CD4-positive, alpha-beta T cell (primary cell): ENCODE measurements around the gene ADAMTS20. TPM values are rescaled to one million over a fixed set of nuclear protein-coding genes. Genes with fewer than 3 reads are reported as not detected.

Source experiments
- ATAC-seq: fragments of 200-7000 bp; cut with Tn5 transposase; one replicate; pipeline ENCODE4 v1.10.0; 2022; ENCODE audit warnings: mild to moderate bottlenecking; ENCODE audit not compliant: poor library complexity
- CTCF ChIA-PET: fragments of 350-600 bp; sonication (Branson Sonifier 250); formaldehyde crosslinking; loops from one replicate; lab custom pipeline; 2021; ENCODE audit warnings: antibody characterized with exemption, inconsistent platforms; lab: Charles Lee
- POLR2A ChIA-PET: fragments of 350-600 bp; sonication (Branson Sonifier 250); formaldehyde crosslinking; loops from one replicate; lab custom pipeline; 2021; ENCODE audit warnings: antibody characterized with exemption, inconsistent platforms; lab: Charles Lee
- DNase-seq, 14 experiments: peaks; one replicate each; pipeline ENCODE4 v3.0.0-alpha.2; 2013 to 2020; ENCODE audit warnings: mixed read lengths in 2 of 14
- H3K27ac ChIP-seq, 2 donors: one replicate each; pipeline versions ENCODE4 v1.5.1 to v1.7.0; 2013; ENCODE audit warnings: low read length in 2 of 2, low read depth in 1 of 2, mild to moderate bottlenecking in 1 of 2
- H3K27me3 ChIP-seq, 2 experiments: 1 replicate in 1 of 2; 2 replicates in 1 of 2; pipeline versions ENCODE4 v1.6.1 to v1.7.0; 2013; ENCODE audit warnings: low read length in 2 of 2, control low read depth in 1 of 2, mild to moderate bottlenecking in 1 of 2, moderate library complexity in 1 of 2; ENCODE audit not compliant: insufficient read depth in 2 of 2, control insufficient read depth in 1 of 2
- H3K36me3 ChIP-seq: one replicate; pipeline ENCODE4 v1.6.1; 2013; ENCODE audit warnings: low read length, control low read depth; ENCODE audit not compliant: insufficient read depth
- H3K4me1 ChIP-seq: one replicate; pipeline ENCODE4 v1.6.1; 2013; ENCODE audit warnings: low read length, control low read depth; ENCODE audit not compliant: insufficient read depth
- H3K4me3 ChIP-seq: one replicate; pipeline ENCODE4 v1.5.1; 2013; ENCODE audit warnings: mild to moderate bottlenecking, low read length, moderate library complexity
- H3K9me3 ChIP-seq, 2 experiments: 1 replicate in 1 of 2; 2 replicates in 1 of 2; pipeline versions ENCODE4 v1.6.1 to v1.7.0; 2013; ENCODE audit warnings: low read length in 2 of 2, mild to moderate bottlenecking in 2 of 2, control low read depth in 1 of 2, moderate library complexity in 1 of 2; ENCODE audit not compliant: control insufficient read depth in 1 of 2, insufficient read depth in 1 of 2
- H3K27ac Mint-ChIP-seq: one replicate; pipeline ENCODE4 v1.8.0; 2020; ENCODE audit warnings: mixed read lengths
- H3K27me3 Mint-ChIP-seq: one replicate; pipeline ENCODE4 v1.8.0; 2021; ENCODE audit warnings: mixed read lengths
- H3K36me3 Mint-ChIP-seq: one replicate; pipeline ENCODE4 v1.8.0; 2021; ENCODE audit warnings: low read depth, mixed read lengths
- H3K4me1 Mint-ChIP-seq: one replicate; pipeline ENCODE4 v1.8.0; 2021; ENCODE audit warnings: low read depth, mixed read lengths
- H3K4me3 Mint-ChIP-seq: one replicate; pipeline ENCODE4 v1.8.0; 2020; ENCODE audit warnings: mild to moderate bottlenecking, mixed read lengths
- H3K9me3 Mint-ChIP-seq: one replicate; pipeline ENCODE4 v1.8.0; 2020; ENCODE audit warnings: mixed read lengths
- intact Hi-C, 2 experiments: fragments of 100-400 bp; cut with DNase I in 1 of 2; cut with micrococcal nuclease in 1 of 2; formaldehyde crosslinking; loops; one replicate each; pipeline versions ENCODE4 v1.15.1 to v1.9.0; 2023 to 2025; cut with DNase I, micrococcal nuclease
- polyA plus RNA-seq, 2 donors: library from polyadenylated mRNA; unstranded; fragments of 120-200 nt; gene quantifications; one replicate each; pipeline ENCODE4 v1.2.1, GENCODE V29; 2013
- total RNA-seq, 174 experiments: library from RNA in 2 of 174; stranded (reverse) in 2 of 174; gene quantifications; one replicate each; pipeline ENCODE4 v1.2.3 and lab custom pipeline; 2021 to 2026
- TF ChIP-seq, protein P1 (sequence below): fragments of 200-600 bp; IDR thresholded peaks from one replicate; pipeline ENCODE4 v1.8.0; 2022; ENCODE audit warnings: antibody characterized with exemption, mild to moderate bottlenecking

ADAMTS20 gene, protein sequence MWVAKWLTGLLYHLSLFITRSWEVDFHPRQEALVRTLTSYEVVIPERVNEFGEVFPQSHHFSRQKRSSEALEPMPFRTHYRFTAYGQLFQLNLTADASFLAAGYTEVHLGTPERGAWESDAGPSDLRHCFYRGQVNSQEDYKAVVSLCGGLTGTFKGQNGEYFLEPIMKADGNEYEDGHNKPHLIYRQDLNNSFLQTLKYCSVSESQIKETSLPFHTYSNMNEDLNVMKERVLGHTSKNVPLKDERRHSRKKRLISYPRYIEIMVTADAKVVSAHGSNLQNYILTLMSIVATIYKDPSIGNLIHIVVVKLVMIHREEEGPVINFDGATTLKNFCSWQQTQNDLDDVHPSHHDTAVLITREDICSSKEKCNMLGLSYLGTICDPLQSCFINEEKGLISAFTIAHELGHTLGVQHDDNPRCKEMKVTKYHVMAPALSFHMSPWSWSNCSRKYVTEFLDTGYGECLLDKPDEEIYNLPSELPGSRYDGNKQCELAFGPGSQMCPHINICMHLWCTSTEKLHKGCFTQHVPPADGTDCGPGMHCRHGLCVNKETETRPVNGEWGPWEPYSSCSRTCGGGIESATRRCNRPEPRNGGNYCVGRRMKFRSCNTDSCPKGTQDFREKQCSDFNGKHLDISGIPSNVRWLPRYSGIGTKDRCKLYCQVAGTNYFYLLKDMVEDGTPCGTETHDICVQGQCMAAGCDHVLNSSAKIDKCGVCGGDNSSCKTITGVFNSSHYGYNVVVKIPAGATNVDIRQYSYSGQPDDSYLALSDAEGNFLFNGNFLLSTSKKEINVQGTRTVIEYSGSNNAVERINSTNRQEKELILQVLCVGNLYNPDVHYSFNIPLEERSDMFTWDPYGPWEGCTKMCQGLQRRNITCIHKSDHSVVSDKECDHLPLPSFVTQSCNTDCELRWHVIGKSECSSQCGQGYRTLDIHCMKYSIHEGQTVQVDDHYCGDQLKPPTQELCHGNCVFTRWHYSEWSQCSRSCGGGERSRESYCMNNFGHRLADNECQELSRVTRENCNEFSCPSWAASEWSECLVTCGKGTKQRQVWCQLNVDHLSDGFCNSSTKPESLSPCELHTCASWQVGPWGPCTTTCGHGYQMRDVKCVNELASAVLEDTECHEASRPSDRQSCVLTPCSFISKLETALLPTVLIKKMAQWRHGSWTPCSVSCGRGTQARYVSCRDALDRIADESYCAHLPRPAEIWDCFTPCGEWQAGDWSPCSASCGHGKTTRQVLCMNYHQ (N-terminal part only)
- not detected for total RNA-seq
- polyA plus RNA-seq (2013, experiment 1 of 2): not detected
- polyA plus RNA-seq (2013, experiment 2 of 2): not detected
- 0 to 0.17 (median 0) reads per million in 172 experiments for total RNA-seq (lab: John Stamatoyannopoulos, UW)

DNA sequence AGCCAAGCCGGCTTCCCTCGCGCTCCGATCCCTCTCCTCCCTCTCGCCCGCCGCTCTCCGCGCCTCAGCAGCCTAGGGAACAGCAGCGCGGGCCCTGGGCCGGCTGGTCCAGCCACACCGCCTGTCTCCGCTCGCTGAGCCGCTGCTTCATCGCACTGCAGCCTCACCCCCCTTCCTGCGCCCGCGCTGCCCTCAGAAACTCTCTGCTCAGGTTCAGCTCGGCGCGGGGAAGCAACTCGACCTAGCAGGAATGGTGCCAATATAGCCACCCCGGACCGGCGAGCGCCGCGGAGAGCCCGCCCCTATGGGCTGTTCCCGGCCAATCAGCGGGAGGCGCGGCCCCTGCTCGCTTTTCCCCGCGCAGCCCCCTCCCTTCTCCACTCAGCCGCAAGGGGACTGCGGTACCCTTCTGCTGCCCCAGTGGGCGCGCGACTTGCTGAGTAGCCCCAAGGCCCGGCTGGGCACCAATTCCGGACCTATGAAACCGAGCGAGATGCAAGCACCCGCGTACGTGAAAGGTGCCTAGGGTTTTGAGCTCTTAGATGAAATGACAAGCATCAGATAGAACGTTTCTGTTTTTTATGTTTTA lies at the start of gene ADAMTS20:
ADAMTS20 (minus strand) TSS at position 233 of the 589 bp plus-strand sequence. CDS start 282 bp downstream, outside the sequence.
- Histone ChIP-seq H3K27me3 (peaks cover 23 to 27% of the 10 kb centered on the region in 2 experiments), H3K27ac (no peak within 1 kb of the TSS), H3K36me3 (no peaks in the 10 kb centered on the region), H3K9me3 (peaks cover 10 to 23% of the 10 kb centered on the region in 2 experiments), H3K4me3 (no peak within 1 kb of the TSS), H3K4me1 (no peaks in the 10 kb centered on the region)
- H3K27ac Mint-ChIP-seq: no peak within 1 kb of the TSS
- H3K9me3 Mint-ChIP-seq: peaks cover 15% of the 10 kb centered on the region
- ChIA-PET CTCF (no interaction called here), POLR2A (no interaction called here)
- no peak within 1 kb of the TSS for H3K4me3 Mint-ChIP-seq
- H3K27me3 Mint-ChIP-seq: peaks cover 53% of the 10 kb centered on the region
- peaks cover 4% of the 10 kb centered on the region for H3K36me3 Mint-ChIP-seq
- no peaks in the 10 kb centered on the region for H3K4me1 Mint-ChIP-seq
- TF ChIP-seq, protein P1, sequence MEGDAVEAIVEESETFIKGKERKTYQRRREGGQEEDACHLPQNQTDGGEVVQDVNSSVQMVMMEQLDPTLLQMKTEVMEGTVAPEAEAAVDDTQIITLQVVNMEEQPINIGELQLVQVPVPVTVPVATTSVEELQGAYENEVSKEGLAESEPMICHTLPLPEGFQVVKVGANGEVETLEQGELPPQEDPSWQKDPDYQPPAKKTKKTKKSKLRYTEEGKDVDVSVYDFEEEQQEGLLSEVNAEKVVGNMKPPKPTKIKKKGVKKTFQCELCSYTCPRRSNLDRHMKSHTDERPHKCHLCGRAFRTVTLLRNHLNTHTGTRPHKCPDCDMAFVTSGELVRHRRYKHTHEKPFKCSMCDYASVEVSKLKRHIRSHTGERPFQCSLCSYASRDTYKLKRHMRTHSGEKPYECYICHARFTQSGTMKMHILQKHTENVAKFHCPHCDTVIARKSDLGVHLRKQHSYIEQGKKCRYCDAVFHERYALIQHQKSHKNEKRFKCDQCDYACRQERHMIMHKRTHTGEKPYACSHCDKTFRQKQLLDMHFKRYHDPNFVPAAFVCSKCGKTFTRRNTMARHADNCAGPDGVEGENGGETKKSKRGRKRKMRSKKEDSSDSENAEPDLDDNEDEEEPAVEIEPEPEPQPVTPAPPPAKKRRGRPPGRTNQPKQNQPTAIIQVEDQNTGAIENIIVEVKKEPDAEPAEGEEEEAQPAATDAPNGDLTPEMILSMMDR: no peak
- ATAC-seq (no peak), DNase-seq (no peak)
- intact Hi-C loops: no loop called here

DNA sequence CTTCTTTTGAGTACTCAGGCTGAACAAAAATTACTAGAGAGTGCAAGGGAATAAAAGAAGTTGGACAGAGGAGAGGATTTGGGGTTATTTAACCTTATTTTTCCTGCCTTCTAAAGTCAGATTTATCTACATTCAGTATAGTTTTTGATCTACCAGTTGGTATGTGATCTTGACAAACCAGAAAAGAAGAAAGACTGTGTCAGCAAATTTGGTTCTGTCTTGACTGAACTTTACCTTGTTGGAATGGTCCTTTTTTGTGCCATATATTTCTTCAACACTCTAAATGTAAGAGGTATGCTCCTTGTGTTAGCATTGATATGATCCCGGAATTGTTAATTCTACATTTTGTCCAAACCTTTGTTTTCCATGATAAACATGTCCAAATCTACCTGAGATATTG lies 47.7 kb upstream of the ADAMTS20 start:
- Mint-ChIP-seq H3K27me3 (no peaks in the 10 kb centered on the region), H3K27ac (no peak overlapping the region), H3K4me3 (no peak overlapping the region), H3K9me3 (no peaks in the 10 kb centered on the region), H3K36me3 (no peaks in the 10 kb centered on the region), H3K4me1 (no peaks in the 10 kb centered on the region)
- Histone ChIP-seq H3K9me3 (no peaks in the 10 kb centered on the region), H3K36me3 (no peaks in the 10 kb centered on the region), H3K27me3 (no peaks in the 10 kb centered on the region), H3K4me1 (no peaks in the 10 kb centered on the region), H3K27ac (no peak overlapping the region), H3K4me3 (no peak overlapping the region)
- DNase-seq: no peak
- ChIA-PET POLR2A (no interaction called here), CTCF (no interaction called here)
- TF ChIP-seq, protein P1: no peak
- intact Hi-C loops: no loop called here
- no peak for ATAC-seq

DNA sequence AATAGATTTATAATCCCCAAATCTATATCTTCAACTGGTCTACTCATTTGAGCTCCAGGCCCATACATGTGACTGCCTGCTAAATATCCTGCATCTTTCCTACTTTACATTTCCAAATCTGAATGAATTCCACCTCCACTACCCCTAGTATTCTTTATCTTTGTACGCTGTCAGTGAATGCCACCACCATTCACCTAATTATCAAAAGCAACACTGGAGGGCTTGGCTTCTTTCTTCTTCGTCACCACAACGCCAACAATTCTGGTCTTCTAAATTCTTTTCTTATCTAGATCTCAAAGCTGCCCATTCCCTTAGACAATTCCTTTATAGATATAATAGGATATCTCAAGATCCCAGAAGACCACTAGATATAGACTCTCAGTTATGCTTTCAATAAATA lies 47.1 kb upstream of the ADAMTS20 start:
- H3K27me3 Mint-ChIP-seq: no peaks in the 10 kb centered on the region
- no peak for DNase-seq
- intact Hi-C loops: no loop called here
- no peak overlapping the region for H3K27ac Mint-ChIP-seq
- Histone ChIP-seq H3K27me3 (no peaks in the 10 kb centered on the region), H3K9me3 (no peaks in the 10 kb centered on the region), H3K4me3 (no peak overlapping the region), H3K27ac (no peak overlapping the region), H3K36me3 (no peaks in the 10 kb centered on the region), H3K4me1 (no peaks in the 10 kb centered on the region)
- CTCF ChIA-PET: no interaction called here
- no peak for ATAC-seq
- H3K4me3 Mint-ChIP-seq: no peak overlapping the region
- no peaks in the 10 kb centered on the region for H3K9me3 Mint-ChIP-seq
- no peaks in the 10 kb centered on the region for H3K4me1 Mint-ChIP-seq
- TF ChIP-seq, protein P1: no peak
- no peaks in the 10 kb centered on the region for H3K36me3 Mint-ChIP-seq
- POLR2A ChIA-PET: no interaction called here
